HFFc6 (cell line): ENCODE data around the gene GGA1. TPM values are rescaled to one million over a fixed set of nuclear protein-coding genes. Genes with fewer than 3 reads are reported as not detected.

Source experiments
- DNase-seq: peaks from one replicate; pipeline ENCODE4 v3.0.0-alpha.2; 2018
- H3K27ac Mint-ChIP-seq: 2 replicates; pipeline ENCODE4 v1.8.0; 2020; ENCODE audit warnings: mild to moderate bottlenecking, mixed read lengths
- H3K27me3 Mint-ChIP-seq: 2 replicates; pipeline ENCODE4 v1.8.0; 2021; ENCODE audit warnings: mild to moderate bottlenecking, moderate library complexity, mixed read lengths; ENCODE audit not compliant: insufficient read depth
- H3K36me3 Mint-ChIP-seq: 2 replicates; pipeline ENCODE4 v1.8.0; 2021; ENCODE audit warnings: low read depth, mixed read lengths
- H3K4me1 Mint-ChIP-seq: 2 replicates; pipeline ENCODE4 v1.8.0; 2020; ENCODE audit warnings: low read depth, mixed read lengths
- H3K4me3 Mint-ChIP-seq: 2 replicates; pipeline ENCODE4 v1.8.0; 2020; ENCODE audit warnings: mild to moderate bottlenecking, moderate library complexity, mixed read lengths
- H3K9me3 Mint-ChIP-seq: 2 replicates; pipeline ENCODE4 v1.8.0; 2020; ENCODE audit warnings: mild to moderate bottlenecking, mixed read lengths
- CTCF ChIP-seq: fragments of 200-600 bp; sonication (generic); IDR thresholded peaks from 2 replicates; pipeline ENCODE4 v1.5.0; 2021; ENCODE audit warnings: antibody characterized with exemption, mild to moderate bottlenecking
- long read RNA-seq: library from polyadenylated mRNA; unstranded; transcript quantifications from one replicate; pipeline ENCODE4 v2.0.0, GENCODE V29; 2019
- total RNA-seq, 6 experiments: library from RNA; stranded (reverse); fragmentation: NEBNext Ultra II Directional; extraction: Animal tissue kit (Norgen Biotek cat#: 25700); gene quantifications; 2 replicates in 1 of 6; 3 replicates in 5 of 6; pipeline ENCODE4 v1.2.3, GENCODE V29; 2021

The GGA1 gene
- 10 to 100 TPM; 37.5 to 45.4 (median 41.5) TPM for total RNA-seq
- long read RNA-seq, transcript GGA1-203 (17 exons, 3,159 nt): major isoform, 25 of 36 reads
- long read RNA-seq, partial matches to known transcripts: 5 of 36 reads
- long read RNA-seq, other reads (novel, unspliced or antisense): 5 of 36 reads

- peak within 1 kb of the TSS; percentile 96 for H3K4me3 Mint-ChIP-seq
- no peaks in the 10 kb centered on the region for H3K9me3 Mint-ChIP-seq
- peak; percentile 50 for TF ChIP-seq CTCF
- peaks cover 9% of the 10 kb centered on the region; the same call in 1 of the 2 replicates for H3K36me3 Mint-ChIP-seq
- peaks cover 38% of the 10 kb centered on the region for H3K4me1 Mint-ChIP-seq
- H3K27me3 Mint-ChIP-seq: peaks cover 9% of the 10 kb centered on the region
- peak within 1 kb of the TSS; percentile 98 for H3K27ac Mint-ChIP-seq
- DNase-seq: peak; percentile 95
Measured at GRCh38 chr22:37608477-37609239, at the start of gene GGA1. GGA1 (plus strand) TSS chr22:37608834; CDS start chr22:37608861, 27 bp downstream.

- Mint-ChIP-seq H3K4me3 (peak overlapping the region; percentile 74), H3K9me3 (no peaks in the 10 kb centered on the region), H3K36me3 (peaks cover 13% of the 10 kb centered on the region; the same call in 1 of the 2 replicates), H3K4me1 (peaks cover 45% of the 10 kb centered on the region), H3K27ac (peak overlapping the region; percentile 83), H3K27me3 (peaks cover 10% of the 10 kb centered on the region)
- DNase-seq: no peak
- TF ChIP-seq CTCF: no peak
Measured at GRCh38 chr22:37559521-37559900, 49.1 kb upstream of the GGA1 start.

GRCh38 chr22:37559901-37560607 is 48.6 kb upstream of the GGA1 start, which contains the start of gene CDC42EP1:
CDC42EP1 (plus strand) TSS chr22:37560480; CDS start chr22:37566350, 5,870 bp downstream.
- Mint-ChIP-seq H3K4me3 (peak within 1 kb of the TSS; percentile 89), H3K4me1 (peaks cover 46% of the 10 kb centered on the region), H3K27ac (peak within 1 kb of the TSS; percentile 88), H3K9me3 (no peaks in the 10 kb centered on the region), H3K27me3 (peaks cover 10% of the 10 kb centered on the region), H3K36me3 (peaks cover 13% of the 10 kb centered on the region; the same call in 1 of the 2 replicates)
- TF ChIP-seq CTCF: no peak
- peak; percentile 35 for DNase-seq

GRCh38 chr22:37560608-37561211 is 47.9 kb upstream of the GGA1 start:
- peak; percentile 32 for DNase-seq
- TF ChIP-seq CTCF: no peak
- Mint-ChIP-seq H3K27me3 (peaks cover 10% of the 10 kb centered on the region), H3K9me3 (no peaks in the 10 kb centered on the region), H3K36me3 (peaks cover 13% of the 10 kb centered on the region; the same call in 1 of the 2 replicates), H3K27ac (peak overlapping the region; percentile 88), H3K4me3 (peak overlapping the region; percentile 89), H3K4me1 (peaks cover 46% of the 10 kb centered on the region)
